Neural progenitor cell (in vitro differentiated cells): ENCODE results near the gene ARHGAP26.

Source experiments
- CTCF ChIP-seq: fragments of 200-600 bp; sonication (generic); IDR thresholded peaks from 2 replicates; pipeline ENCODE4 v1.5.1; 2017; ENCODE audit warnings: antibody characterized with exemption, mild to moderate bottlenecking
- EZH2 ChIP-seq: fragments of 200-600 bp; sonication (generic); IDR thresholded peaks from 2 replicates; pipeline ENCODE4 v1.6.1; 2017; ENCODE audit warnings: antibody characterized with exemption, mild to moderate bottlenecking, moderate library complexity
- EZH2phosphoT487 ChIP-seq: fragments of 200-600 bp; sonication (generic); IDR thresholded peaks from 2 replicates; pipeline ENCODE4 v1.6.1; 2017; ENCODE audit warnings: antibody characterized with exemption

DNA sequence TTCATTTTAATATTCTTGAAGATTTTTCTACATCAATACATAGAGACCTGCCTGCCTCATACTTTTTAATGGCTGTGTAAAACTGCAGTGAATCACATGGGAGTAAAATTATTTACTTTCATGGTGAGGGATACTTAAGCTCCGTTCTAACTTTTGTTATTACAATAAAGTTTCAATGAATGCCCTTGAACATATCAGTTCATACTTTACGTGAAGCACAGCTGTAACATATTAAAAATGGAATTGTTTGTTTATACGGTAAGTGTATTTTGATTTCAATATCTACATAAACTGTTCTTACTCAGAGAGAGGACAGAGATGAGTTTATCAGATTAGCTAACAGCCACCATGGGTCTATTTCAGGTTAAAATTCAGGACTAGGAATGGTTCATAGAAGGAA lies 478.2 kb downstream of the ARHGAP26 start:
- TF ChIP-seq CTCF: no peak
- TF ChIP-seq EZH2: no peak
- TF ChIP-seq EZH2phosphoT487: no peak
